Hepatocyte (in vitro differentiated cells): ENCODE results near the gene INF2. TPM values are rescaled to one million over a fixed set of nuclear protein-coding genes. Genes with fewer than 3 reads are reported as not detected.

Source experiments
- DNase-seq: peaks from one replicate; pipeline ENCODE4 v3.0.0-alpha.2; 2016; ENCODE audit warnings: low spot score
- H2AFZ ChIP-seq: fragments of 200-600 bp; sonication (generic); 2 replicates; pipeline ENCODE4 v1.6.0; 2016; ENCODE audit warnings: antibody characterized with exemption, mild to moderate bottlenecking
- H3K27ac ChIP-seq: fragments of 200-600 bp; sonication (generic); 2 replicates; pipeline ENCODE4 v1.5.1; 2016; ENCODE audit warnings: mild to moderate bottlenecking
- H3K27me3 ChIP-seq: fragments of 200-600 bp; sonication (generic); 2 replicates; pipeline ENCODE4 v1.6.1; 2016
- H3K36me3 ChIP-seq: fragments of 200-600 bp; sonication (generic); replicated peaks from 2 replicates; pipeline ENCODE4 v1.5.1; 2016; ENCODE audit warnings: low read depth; ENCODE audit not compliant: insufficient read depth
- H3K4me1 ChIP-seq: fragments of 200-600 bp; sonication (generic); 2 replicates; pipeline ENCODE4 v1.5.1; 2016; ENCODE audit warnings: mild to moderate bottlenecking, moderate library complexity; ENCODE audit not compliant: insufficient read depth
- H3K4me2 ChIP-seq: fragments of 200-600 bp; sonication (generic); 2 replicates; pipeline ENCODE4 v1.6.0; 2016
- H3K4me3 ChIP-seq: fragments of 200-600 bp; sonication (generic); 2 replicates; pipeline ENCODE4 v1.5.1; 2016; ENCODE audit warnings: mild to moderate bottlenecking
- H3K79me2 ChIP-seq: fragments of 200-600 bp; sonication (generic); 2 replicates; pipeline ENCODE4 v1.6.0; 2017; ENCODE audit warnings: mild to moderate bottlenecking
- H3K9me2 ChIP-seq: fragments of 200-600 bp; sonication (generic); replicated peaks from 2 replicates; pipeline ENCODE4 v1.6.0; 2017; ENCODE audit warnings: mild to moderate bottlenecking; ENCODE audit not compliant: insufficient read depth
- H3K9me3 ChIP-seq: fragments of 200-600 bp; sonication (generic); 2 replicates; pipeline ENCODE4 v1.5.1; 2016; ENCODE audit warnings: low read depth, mild to moderate bottlenecking
- H4K20me1 ChIP-seq: fragments of 200-600 bp; sonication (generic); 2 replicates; pipeline ENCODE4 v1.6.0; 2016; ENCODE audit warnings: mild to moderate bottlenecking; ENCODE audit not compliant: insufficient read depth, poor library complexity, severe bottlenecking
- CTCF ChIP-seq: fragments of 200-600 bp; sonication (generic); IDR thresholded peaks from 2 replicates; pipeline ENCODE4 v1.5.1; 2016; ENCODE audit warnings: antibody characterized with exemption, mild to moderate bottlenecking; ENCODE audit not compliant: poor library complexity
- EZH2 ChIP-seq: fragments of 200-600 bp; sonication (generic); IDR thresholded peaks from 2 replicates; pipeline ENCODE4 v1.6.1; 2016; ENCODE audit warnings: antibody characterized with exemption, mild to moderate bottlenecking, borderline replicate concordance
- EZH2phosphoT487 ChIP-seq: fragments of 200-600 bp; sonication (generic); IDR thresholded peaks from one replicate; pipeline ENCODE4 v1.6.1; 2018; ENCODE audit warnings: antibody characterized with exemption, mild to moderate bottlenecking, low read depth, moderate library complexity; ENCODE audit not compliant: unreplicated experiment, severe bottlenecking
- WGBS: methylation state at CpG from one replicate; pipeline ENCODE4 v1.1.6; 2016; ENCODE audit warnings: low lambda C conversion rate; ENCODE audit errors: missing lambda C conversion rate; 5-methylcytosine and 5-hydroxymethylcytosine counted together
- polyA plus RNA-seq: library from polyadenylated mRNA; unstranded; fragments of >200 nt; fragmentation: Nextera tagmentation; extraction: Ambion mirVana; gene quantifications from 2 replicates; pipeline ENCODE4 v1.2.1, GENCODE V29; 2016
- total RNA-seq: library from RNA; depleted of rRNA; stranded (reverse); fragments of >200 nt; gene quantifications from 2 replicates; pipeline ENCODE4 v1.2.3, GENCODE V29; 2014

Gene INF2
- total and polyA plus RNA-seq, 2 experiments from 2014 or later = 23.8 to 31.6 TPM

GRCh38 chr14:104681689-104682074 lies 7.7 kb upstream of the INF2 start:
- no peaks in the 10 kb centered on the region for H3K36me3 ChIP-seq
- DNase-seq = peak; percentile 84
- peak overlapping the region; percentile 70 for H3K4me2 ChIP-seq
- H2AFZ ChIP-seq = peak overlapping the region; percentile 50
- H3K27ac ChIP-seq = peak overlapping the region; percentile 95
- peaks cover 62% of the 10 kb centered on the region for H3K4me1 ChIP-seq
- no peaks in the 10 kb centered on the region for H3K9me3 ChIP-seq
- no peaks in the 10 kb centered on the region for H3K79me2 ChIP-seq
- no peak overlapping the region for H3K4me3 ChIP-seq
- no peaks in the 10 kb centered on the region for H3K27me3 ChIP-seq
- H4K20me1 ChIP-seq = no peaks in the 10 kb centered on the region
- 31% methylated on average over 10 of the region's 11 CpGs for WGBS
- no peak for TF ChIP-seq EZH2
- no peak for TF ChIP-seq EZH2phosphoT487
- TF ChIP-seq CTCF = no peak
- no peaks in the 10 kb centered on the region for H3K9me2 ChIP-seq

GRCh38 chr14:104682107-104682593 lies 7.3 kb upstream of the INF2 start:
- Histone ChIP-seq H3K4me3 (no peak overlapping the region), H3K27ac (peak overlapping the region; percentile 95), H3K4me2 (peak overlapping the region; percentile 70), H2AFZ (peak overlapping the region; percentile 50), H3K36me3 (no peaks in the 10 kb centered on the region), H3K27me3 (no peaks in the 10 kb centered on the region), H4K20me1 (no peaks in the 10 kb centered on the region), H3K4me1 (peaks cover 62% of the 10 kb centered on the region), H3K9me3 (no peaks in the 10 kb centered on the region), H3K9me2 (no peaks in the 10 kb centered on the region), H3K79me2 (no peaks in the 10 kb centered on the region)
- 44% methylated on average over 11 of the region's 12 CpGs for WGBS
- no peak for TF ChIP-seq EZH2phosphoT487
- no peak for TF ChIP-seq EZH2
- no peak for TF ChIP-seq CTCF
- DNase-seq = no peak

GRCh38 chr14:104683653-104684448 lies 5.6 kb upstream of the INF2 start:
- H3K9me2 ChIP-seq = no peaks in the 10 kb centered on the region
- no peak for DNase-seq
- no peaks in the 10 kb centered on the region for H3K27me3 ChIP-seq
- H3K36me3 ChIP-seq = no peaks in the 10 kb centered on the region
- whole genome bisulfite sequencing = 85% methylated on average over 22 of the region's 22 CpGs
- no peak overlapping the region for H3K4me3 ChIP-seq
- no peak overlapping the region for H3K27ac ChIP-seq
- no peaks in the 10 kb centered on the region for H3K9me3 ChIP-seq
- no peak overlapping the region for H2AFZ ChIP-seq
- H3K4me2 ChIP-seq = no peak overlapping the region
- H4K20me1 ChIP-seq = no peaks in the 10 kb centered on the region
- H3K79me2 ChIP-seq = no peaks in the 10 kb centered on the region
- H3K4me1 ChIP-seq = peaks cover 64% of the 10 kb centered on the region
- TF ChIP-seq EZH2 = no peak
- no peak for TF ChIP-seq EZH2phosphoT487
- no peak for TF ChIP-seq CTCF
